H9 (cell line): ENCODE data around the gene DEPP1. TPM values are rescaled to one million over a fixed set of nuclear protein-coding genes. Genes with fewer than 3 reads are reported as not detected.

Source experiments
- DNase-seq: peaks from one replicate; pipeline ENCODE4 v3.0.0-alpha.2; 2017
- H2AFZ ChIP-seq: one replicate; pipeline ENCODE4 v1.6.1; 2013; ENCODE audit warnings: mild to moderate bottlenecking, low read length, control low read depth, moderate library complexity
- H2AK5ac ChIP-seq: 2 replicates; pipeline ENCODE4 v1.6.1; 2013; ENCODE audit warnings: low read length, control low read depth, mixed read lengths; ENCODE audit not compliant: insufficient read length
- H2BK120ac ChIP-seq: one replicate; pipeline ENCODE4 v1.6.1; 2013; ENCODE audit warnings: low read depth, mild to moderate bottlenecking, low read length, control low read depth, inconsistent platforms; ENCODE audit not compliant: poor library complexity, severe bottlenecking
- H2BK12ac ChIP-seq: 2 replicates; pipeline ENCODE4 v1.6.1; 2013; ENCODE audit warnings: low read length, control low read depth, mixed read lengths, low read depth; ENCODE audit not compliant: insufficient read length
- H2BK15ac ChIP-seq: 2 replicates; pipeline ENCODE4 v1.6.1; 2013; ENCODE audit warnings: low read depth, low read length, control low read depth
- H2BK20ac ChIP-seq: one replicate; pipeline ENCODE4 v1.6.1; 2013; ENCODE audit warnings: low read depth, mild to moderate bottlenecking, low read length, control low read depth, inconsistent platforms; ENCODE audit not compliant: poor library complexity, severe bottlenecking
- H2BK5ac ChIP-seq: 2 replicates; pipeline ENCODE4 v1.6.1; 2013; ENCODE audit warnings: low read length, control low read depth, mixed read lengths; ENCODE audit not compliant: insufficient read length
- H3K14ac ChIP-seq: 2 replicates; pipeline ENCODE4 v1.6.1; 2013; ENCODE audit warnings: low read length, control low read depth; ENCODE audit not compliant: insufficient read depth
- H3K18ac ChIP-seq: 2 replicates; pipeline ENCODE4 v1.6.1; 2013; ENCODE audit warnings: low read depth, mild to moderate bottlenecking, mixed read lengths, low read length, control low read depth; ENCODE audit not compliant: insufficient read length
- H3K23ac ChIP-seq: 2 replicates; pipeline ENCODE4 v1.6.1; 2013; ENCODE audit warnings: low read length, control low read depth, mixed read lengths, low read depth; ENCODE audit not compliant: insufficient read length
- H3K23me2 ChIP-seq: 2 replicates; pipeline ENCODE4 v1.6.1; 2013; ENCODE audit warnings: low read depth, mild to moderate bottlenecking, mixed read lengths, low read length, control low read depth; ENCODE audit not compliant: insufficient read length, poor library complexity, severe bottlenecking
- H3K27ac ChIP-seq: 2 replicates; pipeline ENCODE4 v1.5.1; 2013; ENCODE audit warnings: low read length, control low read depth, mixed read lengths, low read depth; ENCODE audit not compliant: insufficient read length
- H3K27me3 ChIP-seq: 2 replicates; pipeline ENCODE4 v1.6.1; 2013; ENCODE audit warnings: low read length, control low read depth, inconsistent platforms; ENCODE audit not compliant: insufficient read depth
- H3K4ac ChIP-seq: 2 replicates; pipeline ENCODE4 v1.6.1; 2013; ENCODE audit warnings: low read depth, mild to moderate bottlenecking, control low read depth, inconsistent platforms, low read length, moderate library complexity
- H3K4me1 ChIP-seq: 2 replicates; pipeline ENCODE4 v1.6.1; 2013; ENCODE audit warnings: low read length, control low read depth, inconsistent platforms; ENCODE audit not compliant: insufficient read depth
- H3K4me2 ChIP-seq: 2 replicates; pipeline ENCODE4 v1.6.1; 2013; ENCODE audit warnings: low read length, control low read depth, mixed read lengths; ENCODE audit not compliant: insufficient read length, insufficient read depth
- H3K56ac ChIP-seq: 2 replicates; pipeline ENCODE4 v1.6.1; 2013; ENCODE audit warnings: low read depth, mild to moderate bottlenecking, mixed read lengths, low read length, control low read depth; ENCODE audit not compliant: insufficient read length
- H3K79me1 ChIP-seq: 2 replicates; pipeline ENCODE4 v1.6.1; 2013; ENCODE audit warnings: low read depth, mild to moderate bottlenecking, moderate library complexity, low read length, control low read depth, inconsistent platforms; ENCODE audit not compliant: insufficient read depth, poor library complexity, severe bottlenecking
- H3K79me2 ChIP-seq: 2 replicates; pipeline ENCODE4 v1.6.1; 2013; ENCODE audit warnings: low read length, control low read depth, inconsistent platforms; ENCODE audit not compliant: insufficient read depth
- H3K9ac ChIP-seq: 2 replicates; pipeline ENCODE4 v1.6.1; 2013; ENCODE audit warnings: low read length, control low read depth, mixed read lengths; ENCODE audit not compliant: insufficient read length; ENCODE audit errors: extremely low read depth
- H3K9me3 ChIP-seq: one replicate; pipeline ENCODE4 v1.6.1; 2013; ENCODE audit warnings: low read depth, low read length, inconsistent platforms; ENCODE audit not compliant: control insufficient read depth
- H3T11ph ChIP-seq: one replicate; pipeline ENCODE4 v1.6.1; 2013; ENCODE audit warnings: mild to moderate bottlenecking, low read length, control low read depth, inconsistent platforms
- H4K20me1 ChIP-seq: one replicate; pipeline ENCODE4 v1.6.1; 2013; ENCODE audit not compliant: control insufficient read depth, insufficient read length, insufficient read depth
- H4K5ac ChIP-seq: 2 replicates; pipeline ENCODE4 v1.6.1; 2013; ENCODE audit warnings: low read depth, mild to moderate bottlenecking, mixed read lengths, low read length, control low read depth; ENCODE audit not compliant: insufficient read length
- H4K8ac ChIP-seq: replicated peaks from 2 replicates; pipeline ENCODE4 v1.6.1; 2013; ENCODE audit warnings: low read length, control low read depth, mixed read lengths, low read depth; ENCODE audit not compliant: insufficient read length
- H4K91ac ChIP-seq: 2 replicates; pipeline ENCODE4 v1.6.1; 2013; ENCODE audit warnings: low read depth, mild to moderate bottlenecking, moderate library complexity, mixed read lengths, low read length, control low read depth; ENCODE audit not compliant: insufficient read length
- H3K27ac Mint-ChIP-seq, 3 experiments: 2 replicates in 2 of 3; 3 replicates in 1 of 3; pipeline ENCODE4 v1.8.0; 2020 to 2021; ENCODE audit warnings: mixed read lengths in 3 of 3, mild to moderate bottlenecking in 1 of 3, moderate library complexity in 1 of 3
- H3K27me3 Mint-ChIP-seq: 2 replicates; pipeline ENCODE4 v1.8.0; 2021; ENCODE audit warnings: low read depth, mild to moderate bottlenecking, moderate library complexity, mixed read lengths
- H3K36me3 Mint-ChIP-seq, 3 experiments: 2 replicates in 2 of 3; 3 replicates in 1 of 3; pipeline ENCODE4 v1.8.0; 2020 to 2021; ENCODE audit warnings: low read depth in 3 of 3, mixed read lengths in 3 of 3; ENCODE audit not compliant: insufficient read depth in 1 of 3
- H3K4me1 Mint-ChIP-seq, 2 experiments: 2 replicates each; pipeline ENCODE4 v1.8.0; 2020; ENCODE audit warnings: mixed read lengths in 2 of 2
- H3K4me3 Mint-ChIP-seq, 2 experiments: 2 replicates in 1 of 2; 3 replicates in 1 of 2; pipeline ENCODE4 v1.8.0; 2020 to 2021; ENCODE audit warnings: mild to moderate bottlenecking in 2 of 2, mixed read lengths in 2 of 2, moderate library complexity in 1 of 2
- H3K9me3 Mint-ChIP-seq, 2 experiments: 2 replicates in 1 of 2; 3 replicates in 1 of 2; pipeline ENCODE4 v1.8.0; 2020; ENCODE audit warnings: mild to moderate bottlenecking in 2 of 2, mixed read lengths in 2 of 2, moderate library complexity in 1 of 2
- WGBS: extraction: QIAGEN DNeasy Blood & Tissue Kit; methylation state at CpG from one replicate; pipeline ENCODE4 v1.1.7; 2013; ENCODE audit warnings: missing lambda C conversion rate, low lambda C conversion rate, mixed read lengths; ENCODE audit not compliant: insufficient read length; ENCODE audit errors: extremely low coverage; 5-methylcytosine and 5-hydroxymethylcytosine counted together
- long read RNA-seq: library from polyadenylated mRNA; unstranded; transcript quantifications from one replicate; pipeline ENCODE4 v2.0.0, GENCODE V29; 2020
- total RNA-seq: library from RNA; stranded (reverse); gene quantifications from 2 replicates; pipeline ENCODE4 v1.2.1, GENCODE V29; 2021
- TF ChIP-seq, protein P1 (sequence below): fragments of 200-600 bp; sonication (generic); conservative IDR thresholded peaks from 3 replicates; pipeline ENCODE4 v1.8.0; 2021; ENCODE audit warnings: antibody characterized with exemption, mild to moderate bottlenecking

The DEPP1 gene
- 1.7 and 2.4 TPM in 2 replicates for total RNA-seq
- long read RNA-seq, transcript DEPP1-201 (2 exons, 2,120 nt): major isoform, 7 of 7 reads
- long read RNA-seq, partial matches to known transcripts: 0 of 7 reads
- long read RNA-seq, other reads (novel, unspliced or antisense): 0 of 7 reads

- Histone ChIP-seq H2BK12ac (no peak within 1 kb of the TSS), H2BK15ac (no peak within 1 kb of the TSS), H2AFZ (no peak within 1 kb of the TSS), H2BK5ac (no peak within 1 kb of the TSS), H3K18ac (peak within 1 kb of the TSS; percentile 21), H3T11ph (no peak within 1 kb of the TSS), H3K79me1 (no peaks in the 10 kb centered on the region), H3K23ac (no peak within 1 kb of the TSS), H4K91ac (no peak within 1 kb of the TSS), H2BK120ac (no peak within 1 kb of the TSS), H4K5ac (no peak within 1 kb of the TSS), H3K4me2 (no peak within 1 kb of the TSS), H3K4me1 (peaks cover 12% of the 10 kb centered on the region), H3K27ac (no peak within 1 kb of the TSS), H4K8ac (no peak within 1 kb of the TSS), H3K9me3 (no peaks in the 10 kb centered on the region), H3K14ac (peak within 1 kb of the TSS; percentile 34; the same call in 1 of the 2 replicates), H3K4ac (no peak within 1 kb of the TSS), H2AK5ac (no peak within 1 kb of the TSS), H3K56ac (no peak within 1 kb of the TSS), H3K23me2 (peaks cover 4% of the 10 kb centered on the region), H3K79me2 (no peaks in the 10 kb centered on the region), H3K9ac (no peak within 1 kb of the TSS), H4K20me1 (no peaks in the 10 kb centered on the region), H3K27me3 (no peaks in the 10 kb centered on the region), H2BK20ac (no peak within 1 kb of the TSS)
- Mint-ChIP-seq H3K4me1 (peaks cover 59 to 60% of the 10 kb centered on the region in 2 experiments), H3K27ac (peak within 1 kb of the TSS; percentile 44 to 77 (median 55); a peak in 3 of 7 replicates), H3K4me3 (peak within 1 kb of the TSS; percentile 41 to 60), H3K36me3 (peaks cover 0 to 3% (median 0%) of the 10 kb centered on the region in 3 experiments; a peak in 1 of 7 replicates), H3K27me3 (peaks cover 7% of the 10 kb centered on the region), H3K9me3 (no peaks in the 10 kb centered on the region)
- DNase-seq: peak; percentile 92
- TF ChIP-seq, protein P1, sequence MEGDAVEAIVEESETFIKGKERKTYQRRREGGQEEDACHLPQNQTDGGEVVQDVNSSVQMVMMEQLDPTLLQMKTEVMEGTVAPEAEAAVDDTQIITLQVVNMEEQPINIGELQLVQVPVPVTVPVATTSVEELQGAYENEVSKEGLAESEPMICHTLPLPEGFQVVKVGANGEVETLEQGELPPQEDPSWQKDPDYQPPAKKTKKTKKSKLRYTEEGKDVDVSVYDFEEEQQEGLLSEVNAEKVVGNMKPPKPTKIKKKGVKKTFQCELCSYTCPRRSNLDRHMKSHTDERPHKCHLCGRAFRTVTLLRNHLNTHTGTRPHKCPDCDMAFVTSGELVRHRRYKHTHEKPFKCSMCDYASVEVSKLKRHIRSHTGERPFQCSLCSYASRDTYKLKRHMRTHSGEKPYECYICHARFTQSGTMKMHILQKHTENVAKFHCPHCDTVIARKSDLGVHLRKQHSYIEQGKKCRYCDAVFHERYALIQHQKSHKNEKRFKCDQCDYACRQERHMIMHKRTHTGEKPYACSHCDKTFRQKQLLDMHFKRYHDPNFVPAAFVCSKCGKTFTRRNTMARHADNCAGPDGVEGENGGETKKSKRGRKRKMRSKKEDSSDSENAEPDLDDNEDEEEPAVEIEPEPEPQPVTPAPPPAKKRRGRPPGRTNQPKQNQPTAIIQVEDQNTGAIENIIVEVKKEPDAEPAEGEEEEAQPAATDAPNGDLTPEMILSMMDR: peak; percentile 38; the same call in 2 of the 3 replicates
- no CpG with 5 or more reads among the region's 12 CpGs for WGBS
Observed at GRCh38 chr10:44978570-44979280, at the start of gene DEPP1. Gene DEPP1, minus strand, starts transcription at chr10:44978809. Its CDS starts 779 bp downstream, at chr10:44978030.
